Stimulated activated CD4-positive, alpha-beta T cell treated with anti-CD3 and anti-CD28 coated beads, TNF-alpha, amount 100 ng/mL, for 48 hours (primary cell): ENCODE data around the gene RNF183.
A peak's percentile ranks its signal among the peaks of the same experiment; 100 is the strongest.

Experiments
- DNase-seq, 3 donors: peaks; one replicate each; pipeline ENCODE4 v3.0.0-alpha.2; 2020; ENCODE audit warnings: low read depth in 3 of 3

Gene RNF183

GRCh38 chr9:113302792-113303418 lies at the start of gene RNF183:
Gene RNF183, minus strand, starts transcription at chr9:113303376. Its CDS starts 5,192 bp downstream, at chr9:113298184.
- no peak for DNase-seq

DNA sequence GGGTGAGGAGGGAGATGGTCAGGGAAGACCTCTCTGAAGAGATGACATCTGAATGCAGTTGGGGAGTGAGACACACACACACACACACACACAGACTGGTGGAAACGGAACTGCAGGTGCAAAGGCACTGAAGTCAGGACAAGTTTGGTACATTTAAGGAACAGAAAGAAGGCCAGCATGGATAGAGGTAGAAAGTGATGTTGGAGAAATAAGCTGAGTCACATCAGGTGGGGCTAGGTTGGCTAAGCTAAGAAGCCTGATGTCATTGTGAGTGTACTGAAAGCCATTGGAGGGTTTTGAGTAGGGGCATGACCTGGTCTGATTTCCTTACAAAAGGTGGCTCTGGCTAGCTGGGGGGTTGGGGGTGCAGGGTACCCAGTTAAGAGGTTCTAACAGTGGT lies 49.2 kb upstream of the RNF183 start:
- DNase-seq: no peak

DNA sequence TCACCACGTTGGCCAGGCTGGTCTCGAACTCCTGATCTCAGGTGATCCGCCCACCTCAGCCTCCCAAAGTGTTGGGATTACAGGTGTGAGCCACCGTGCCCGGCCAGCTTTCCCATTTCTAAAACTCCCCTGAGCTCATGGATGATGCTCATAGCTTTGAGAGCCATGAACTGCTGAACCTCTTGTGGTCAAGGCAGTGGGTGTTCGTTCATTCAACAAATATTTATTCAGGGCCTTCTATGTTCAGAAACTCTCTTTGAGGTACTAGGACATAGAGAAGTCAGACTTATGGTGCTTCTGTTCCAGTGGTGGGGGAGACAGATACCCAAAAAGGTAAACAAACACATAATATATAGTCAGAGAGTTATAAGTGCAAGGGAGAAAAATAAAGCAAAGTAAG lies 48.8 kb upstream of the RNF183 start:
- no peak for DNase-seq

DNA sequence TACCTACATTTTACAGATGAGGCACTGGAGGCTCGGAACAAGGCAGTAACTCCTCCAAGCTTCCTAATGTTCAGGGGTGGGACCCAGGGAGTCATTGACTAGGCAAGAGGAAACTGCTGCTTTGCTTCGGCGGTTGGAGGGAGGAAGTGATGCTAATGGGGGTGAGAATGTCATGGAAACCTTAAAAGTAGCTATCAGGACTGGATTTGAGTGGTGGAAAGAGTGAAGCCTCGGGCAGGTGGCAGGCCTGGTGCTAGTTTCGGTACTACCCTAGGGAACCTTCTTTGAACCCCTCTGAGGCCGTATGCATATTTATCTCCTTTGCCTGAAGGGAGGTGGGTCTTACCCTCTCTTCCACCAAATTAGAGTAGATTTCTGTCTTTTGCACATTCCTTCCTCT lies 47.8 kb upstream of the RNF183 start:
- DNase-seq: no peak

DNA sequence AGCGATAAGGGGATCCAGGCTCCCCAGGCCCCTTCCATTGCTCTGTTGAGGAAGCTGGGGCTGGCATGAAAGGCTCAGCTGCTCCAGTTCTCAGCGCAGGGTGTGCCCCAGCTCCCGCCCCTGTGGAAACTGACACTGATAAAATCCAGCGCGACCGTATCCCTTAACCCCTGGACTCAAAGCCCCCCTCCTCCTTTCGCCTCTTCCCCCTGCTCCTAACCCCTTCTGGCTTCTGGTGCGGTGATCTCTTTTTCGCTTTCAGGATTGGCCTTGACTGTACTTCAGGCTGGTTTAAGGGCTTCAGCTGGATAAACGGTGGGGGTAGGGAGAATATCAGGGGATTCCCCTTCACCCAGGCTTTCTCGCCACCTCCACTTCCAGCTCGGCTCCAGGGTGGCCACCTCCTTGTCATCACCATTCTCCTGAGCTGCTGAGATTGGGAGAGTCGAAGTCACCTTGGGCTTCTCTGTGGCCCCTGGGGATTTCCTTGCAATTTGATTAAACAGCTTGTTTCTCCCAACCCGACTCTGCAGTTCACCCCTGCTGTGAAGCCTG lies 47.0 kb upstream of the RNF183 start:
- DNase-seq: no peak

DNA sequence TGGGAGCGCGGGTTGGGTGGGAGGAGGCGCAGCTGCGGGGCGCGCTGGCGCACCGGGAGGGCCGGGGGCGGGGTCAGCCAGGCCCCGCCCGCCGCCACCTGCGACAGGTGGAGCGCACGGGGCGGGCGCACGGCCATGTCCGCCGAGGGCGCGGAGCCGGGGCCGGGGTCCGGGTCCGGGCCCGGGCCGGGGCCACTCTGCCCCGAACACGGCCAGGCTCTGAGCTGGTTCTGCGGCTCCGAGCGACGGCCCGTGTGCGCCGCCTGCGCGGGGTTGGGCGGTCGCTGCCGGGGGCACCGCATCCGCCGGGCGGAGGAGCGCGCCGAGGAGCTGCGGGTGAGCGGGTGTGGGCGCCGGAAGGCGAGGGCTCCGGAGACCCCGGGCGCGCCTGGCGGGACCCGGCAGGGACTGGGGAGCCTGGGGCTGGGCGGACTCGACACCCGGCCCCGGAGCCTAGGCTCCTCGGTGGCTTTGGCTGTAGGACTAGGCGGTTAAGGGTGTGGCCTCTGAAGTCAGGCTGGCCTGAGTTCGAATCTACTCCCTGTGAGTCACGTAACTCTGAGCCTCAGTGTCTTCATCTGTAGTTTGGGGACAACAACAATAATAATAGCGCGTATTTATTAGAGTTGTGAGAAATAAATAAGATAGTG lies 46.4 kb upstream of the RNF183 start, which contains the start of gene BSPRY:
Gene BSPRY, plus strand, starts transcription at position 97 of the 650 bp plus-strand sequence. Its CDS starts 39 bp downstream, at position 136.
- DNase-seq: no peak

GRCh38 chr9:113349066-113349444 lies 45.9 kb upstream of the RNF183 start:
- no peak for DNase-seq

GRCh38 chr9:113348437-113348836 lies 45.3 kb upstream of the RNF183 start:
- DNase-seq: no peak

DNA sequence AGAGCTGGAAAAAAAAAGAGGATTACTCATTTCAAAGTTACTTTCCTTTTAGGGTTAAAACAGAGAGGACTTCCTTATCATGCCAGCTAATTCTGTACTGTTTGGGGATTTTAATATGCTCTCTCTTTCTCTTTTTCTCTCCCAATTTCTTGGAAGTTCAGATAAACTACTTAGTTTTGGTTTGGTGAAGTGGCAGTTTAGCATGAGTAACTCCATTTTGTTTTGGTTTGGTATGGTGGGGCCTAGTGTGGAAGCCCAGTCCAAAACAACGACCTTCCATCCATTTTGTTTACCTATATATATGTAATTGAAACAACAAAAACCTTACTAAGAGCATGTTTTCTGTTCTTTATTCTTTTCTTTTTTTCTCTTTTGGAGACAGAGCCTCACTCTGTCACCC lies 42.5 kb upstream of the RNF183 start:
- DNase-seq: no peak

- no peak for DNase-seq
Measured at GRCh38 chr9:113345190-113345589, 42.0 kb upstream of the RNF183 start.

GRCh38 chr9:113343732-113344231 lies 40.6 kb upstream of the RNF183 start:
- DNase-seq: no peak

DNA sequence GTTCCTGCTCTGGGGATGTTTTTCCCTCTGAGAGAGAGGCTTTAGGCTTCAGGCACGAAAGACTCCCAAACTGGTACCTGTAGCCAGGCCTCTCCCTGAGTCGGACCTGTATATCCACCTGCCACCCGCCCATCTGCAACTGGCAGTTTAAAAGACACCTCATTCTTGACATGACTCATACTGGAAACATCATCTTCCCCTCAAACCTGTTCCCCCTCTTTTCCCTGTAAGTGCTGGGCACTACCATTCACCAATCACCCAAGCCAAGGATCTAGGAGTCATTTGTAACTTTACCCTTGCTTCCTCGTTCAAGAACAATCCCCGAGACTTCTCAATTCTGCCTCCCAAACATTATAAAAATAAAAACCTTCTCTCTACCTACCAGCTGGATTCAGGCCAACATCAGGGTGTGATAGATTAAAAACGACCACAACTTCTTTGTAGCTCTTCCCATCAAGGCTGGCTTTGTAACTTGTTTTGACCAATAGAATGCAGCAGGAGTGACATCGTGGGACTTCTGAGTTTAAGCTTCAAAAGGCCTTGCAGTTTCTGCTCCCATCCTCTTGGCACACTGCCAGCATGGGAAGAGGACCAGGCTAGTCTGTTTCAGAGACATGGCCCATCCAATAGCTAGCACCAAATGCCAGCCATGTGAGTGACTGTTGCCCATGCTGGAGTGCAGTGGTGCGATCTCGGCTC lies 38.7 kb upstream of the RNF183 start:
- no peak for DNase-seq

DNA sequence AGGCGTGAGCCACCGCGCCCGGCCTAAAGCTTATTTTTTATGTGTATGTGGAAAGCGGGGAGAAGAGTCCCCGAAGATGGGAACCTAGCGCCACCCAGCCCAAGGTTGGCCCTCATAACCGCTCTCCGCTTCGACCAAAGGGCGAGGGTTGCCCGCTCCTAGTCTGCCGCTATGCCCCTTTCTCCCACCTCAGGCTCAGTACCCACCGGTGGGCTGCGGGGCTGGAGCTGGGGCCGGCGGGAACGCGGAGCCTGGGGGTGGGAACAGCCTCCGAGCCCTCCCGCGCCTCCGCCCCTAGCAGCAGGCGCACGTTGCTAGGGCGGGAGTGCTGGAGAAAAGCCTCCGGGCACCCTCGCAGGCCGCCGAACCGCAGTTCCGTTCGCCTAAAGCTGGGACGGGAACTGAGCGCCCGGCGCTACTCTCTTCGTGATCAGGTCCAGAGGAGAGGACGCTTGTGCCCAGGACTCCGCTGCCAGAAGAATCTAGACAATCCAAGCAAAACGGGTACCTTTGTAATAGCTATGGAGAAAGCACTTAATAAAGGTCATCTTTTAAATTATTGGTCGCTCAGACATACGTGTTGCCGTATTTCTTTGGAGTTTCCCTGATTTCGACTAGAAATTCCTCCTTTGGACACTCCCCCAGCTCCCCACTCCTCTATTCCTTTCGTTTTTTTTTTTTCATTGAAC lies 37.0 kb upstream of the RNF183 start, which contains the start of gene WDR31:
Gene WDR31, minus strand, starts transcription at position 265 of the 689 bp plus-strand sequence. CDS start 8,253 bp downstream, outside the sequence.
- DNase-seq: peak; percentile 62 to 75 (median 73)

- no peak for DNase-seq
Measured at GRCh38 chr9:113337714-113338113, 34.5 kb upstream of the RNF183 start.

DNA sequence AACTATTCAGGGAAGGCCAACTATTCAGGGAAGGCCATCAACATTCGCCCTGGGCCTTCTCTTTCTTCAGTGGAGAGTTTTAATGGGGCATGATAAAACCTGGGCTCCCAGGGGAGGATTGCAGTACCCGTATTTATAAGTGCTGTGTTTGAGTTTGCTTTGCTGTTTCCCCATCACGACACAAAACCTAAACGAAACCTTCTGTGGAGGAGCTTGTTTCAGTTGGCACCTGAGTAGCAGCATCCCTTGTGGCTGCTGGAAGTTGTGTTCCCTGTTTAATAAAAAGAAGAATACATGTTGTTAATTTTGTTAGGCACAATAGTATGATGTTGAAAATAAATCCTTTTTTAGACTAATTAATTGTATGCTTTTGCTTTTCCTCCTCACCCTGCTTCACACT lies 28.6 kb upstream of the RNF183 start:
- no peak for DNase-seq

- DNase-seq: no peak
Measured at GRCh38 chr9:113328045-113328782, 25.0 kb upstream of the RNF183 start.

DNA sequence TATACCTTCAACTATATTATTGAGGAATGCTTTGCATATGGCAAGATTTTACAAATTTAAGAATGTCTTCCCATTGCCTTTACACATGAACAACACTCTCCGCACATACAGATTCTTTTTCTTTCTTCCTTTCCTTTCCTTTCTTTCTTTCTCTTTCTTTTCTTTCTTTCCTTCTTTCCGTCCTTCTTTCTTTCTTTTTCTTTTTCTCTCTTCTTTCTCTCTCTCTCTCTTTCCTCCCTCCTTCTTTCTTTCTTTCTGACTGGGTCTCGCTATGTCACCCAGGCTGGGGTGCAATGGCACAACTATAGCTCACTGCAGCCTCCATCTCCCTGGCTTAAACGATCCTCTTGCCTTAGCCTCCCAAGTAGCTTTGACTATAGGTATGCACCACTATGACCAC lies 23.1 kb upstream of the RNF183 start:
- no peak for DNase-seq

DNA sequence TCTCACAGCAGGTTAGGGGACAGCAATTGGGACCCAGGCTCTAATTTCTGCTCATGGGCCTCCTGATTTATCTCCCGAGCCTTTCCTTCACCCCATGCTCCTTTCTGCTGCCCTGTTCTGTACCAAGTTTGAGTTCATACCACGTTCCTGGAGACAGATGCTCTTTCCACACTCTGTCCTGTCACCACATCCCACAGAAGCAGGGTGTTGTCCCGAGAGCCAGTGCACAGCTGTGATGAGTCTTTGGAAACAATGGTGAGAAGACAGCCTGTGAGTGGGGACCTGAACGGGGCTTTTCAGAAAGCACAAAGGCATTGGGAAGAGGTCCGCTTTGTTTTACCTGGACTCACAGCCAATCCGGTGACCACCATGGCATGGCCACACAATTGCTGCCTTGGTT lies 19.5 kb upstream of the RNF183 start:
- no peak for DNase-seq

DNA sequence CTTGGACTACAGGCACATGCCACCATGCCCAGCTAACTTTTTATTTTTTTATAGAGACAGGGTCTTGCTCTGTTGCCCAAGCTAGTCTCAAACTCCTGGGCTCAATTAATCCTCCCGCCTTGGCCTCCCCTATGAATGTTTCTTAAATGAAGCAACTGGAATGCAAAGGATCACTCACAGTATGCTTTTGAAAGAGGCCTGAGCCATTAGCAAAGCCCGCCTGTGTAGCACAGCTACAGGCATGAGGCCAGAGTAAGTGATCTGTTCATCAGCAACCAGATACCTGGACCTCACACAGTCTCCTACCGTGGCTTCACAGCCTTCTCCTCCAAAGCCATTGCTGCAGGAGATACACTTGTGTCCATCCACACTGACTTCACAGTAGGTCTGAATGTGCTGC lies 16.9 kb upstream of the RNF183 start:
- DNase-seq: no peak

- no peak for DNase-seq
Measured at GRCh38 chr9:113319054-113319453, 15.9 kb upstream of the RNF183 start.

GRCh38 chr9:113317777-113318176 lies 14.6 kb upstream of the RNF183 start:
- DNase-seq: no peak
